Gastroesophageal sphincter (tissue), 4 donors: Measurements from ENCODE around the gene MLXIP. TPM values are rescaled to one million over a fixed set of nuclear protein-coding genes. Genes with fewer than 3 reads are reported as not detected.

Experiments used
- ATAC-seq: fragments of 150-250 bp; one replicate; pipeline ENCODE4 v1.9.1; 2016; ENCODE audit warnings: mild to moderate bottlenecking, moderate library complexity
- H3K27ac ChIP-seq, 4 donors: fragments of 200-600 bp; sonication (generic) in 3 of 4; 1 replicate in 3 of 4; 2 replicates in 1 of 4; pipeline ENCODE4 v1.5.1; 2016 to 2019
- H3K27me3 ChIP-seq: fragments of 200-600 bp; sonication (generic); one replicate; pipeline ENCODE4 v1.5.1; 2019
- H3K36me3 ChIP-seq, 2 donors: fragments of 200-600 bp; sonication (generic); one replicate each; pipeline ENCODE4 v1.5.1; 2019; ENCODE audit warnings: control low read depth in 1 of 2
- H3K4me1 ChIP-seq, 3 donors: fragments of 200-600 bp; sonication (generic); 1 replicate in 2 of 3; 2 replicates in 1 of 3; pipeline ENCODE4 v1.5.1; 2016 to 2019; ENCODE audit warnings: control low read depth in 2 of 3
- H3K4me3 ChIP-seq, 2 donors: fragments of 200-600 bp; sonication (generic); one replicate each; pipeline ENCODE4 v1.5.1; 2019; ENCODE audit warnings: mild to moderate bottlenecking in 1 of 2, moderate library complexity in 1 of 2
- H3K9me3 ChIP-seq, 3 donors: fragments of 200-600 bp; sonication (generic); one replicate each; pipeline ENCODE4 v1.5.1; 2017 to 2019; ENCODE audit warnings: control low read depth in 2 of 3
- CTCF ChIP-seq, 4 experiments: fragments of 200-600 bp in 2 of 4; fragments of 450-650 bp in 2 of 4; sonication (generic) in 1 of 4; IDR thresholded peaks; one replicate each; pipeline ENCODE4 v1.5.1; 2017 to 2019; ENCODE audit warnings: antibody characterized with exemption in 4 of 4, mild to moderate bottlenecking in 2 of 4, moderate library complexity in 2 of 4
- EP300 ChIP-seq: sonication (generic); formaldehyde crosslinking; IDR thresholded peaks from one replicate; pipeline ENCODE4 v1.6.1; 2017; ENCODE audit warnings: antibody characterized with exemption, mild to moderate bottlenecking
- POLR2A ChIP-seq, 2 donors: fragments of 450-650 bp; IDR thresholded peaks; one replicate each; pipeline ENCODE4 v1.6.1; 2017; ENCODE audit warnings: antibody characterized with exemption in 2 of 2, mild to moderate bottlenecking in 2 of 2, moderate library complexity in 1 of 2
- POLR2AphosphoS5 ChIP-seq: sonication (generic); formaldehyde crosslinking; IDR thresholded peaks from one replicate; pipeline ENCODE4 v1.6.1; 2017; ENCODE audit warnings: antibody characterized with exemption
- WGBS, 2 donors: methylation state at CpG; one replicate each; pipeline ENCODE4 v1.1.5; 2018; ENCODE audit warnings: low coverage in 1 of 2; 5-methylcytosine and 5-hydroxymethylcytosine counted together
- total RNA-seq, 4 donors: library from RNA; depleted of rRNA; stranded (reverse); fragments of >200 nt; gene quantifications; one replicate each; pipeline ENCODE4 v1.1.0, GENCODE V29; 2016

MLXIP gene
- total RNA-seq, 4 donors from 2014 or later: 28.8 to 87.4 (median 54.9) TPM

GRCh38 chr12:122076743-122077495, 1.6 kb upstream of the MLXIP start:
- no peaks in the 10 kb centered on the region for H3K9me3 ChIP-seq
- no peak overlapping the region for H3K4me3 ChIP-seq
- 92% methylated on average over 4 of the region's 10 CpGs; no CpG with 5 or more reads in 1 of the 2 donors for WGBS, 2 donors
- H3K36me3 ChIP-seq: no peaks in the 10 kb centered on the region
- no peaks in the 10 kb centered on the region for H3K27me3 ChIP-seq
- ATAC-seq: no peak
- peaks cover 0 to 51% (median 27%) of the 10 kb centered on the region in 3 donors for H3K4me1 ChIP-seq
- TF ChIP-seq EP300: no peak
- no peak for TF ChIP-seq CTCF (IDR thresholded peaks at IDR 0.05)
- TF ChIP-seq POLR2A (IDR thresholded peaks at IDR 0.05): no peak
- no peak for TF ChIP-seq POLR2AphosphoS5
- H3K27ac ChIP-seq: peak overlapping the region in 2 of 4 donors; percentile 89 to 91

GRCh38 chr12:122079033-122079531, 526 bp downstream of the MLXIP start:
- ATAC-seq: no peak
- TF ChIP-seq POLR2AphosphoS5 (no peak), POLR2A (IDR thresholded peaks at IDR 0.05) (no peak), EP300 (no peak), CTCF (IDR thresholded peaks at IDR 0.05) (no peak)
- Histone ChIP-seq H3K36me3 (peaks cover 0 to 7% of the 10 kb centered on the region in 2 donors), H3K4me3 (peak overlapping the region; percentile 69 to 84), H3K4me1 (peaks cover 0 to 57% (median 23%) of the 10 kb centered on the region in 3 donors), H3K27ac (peak overlapping the region; percentile 52 to 95 (median 90)), H3K9me3 (no peaks in the 10 kb centered on the region), H3K27me3 (no peaks in the 10 kb centered on the region)
- WGBS, 2 donors: 0% methylated on average over 16 of the region's 38 CpGs; no CpG with 5 or more reads in 1 of the 2 donors

DNA sequence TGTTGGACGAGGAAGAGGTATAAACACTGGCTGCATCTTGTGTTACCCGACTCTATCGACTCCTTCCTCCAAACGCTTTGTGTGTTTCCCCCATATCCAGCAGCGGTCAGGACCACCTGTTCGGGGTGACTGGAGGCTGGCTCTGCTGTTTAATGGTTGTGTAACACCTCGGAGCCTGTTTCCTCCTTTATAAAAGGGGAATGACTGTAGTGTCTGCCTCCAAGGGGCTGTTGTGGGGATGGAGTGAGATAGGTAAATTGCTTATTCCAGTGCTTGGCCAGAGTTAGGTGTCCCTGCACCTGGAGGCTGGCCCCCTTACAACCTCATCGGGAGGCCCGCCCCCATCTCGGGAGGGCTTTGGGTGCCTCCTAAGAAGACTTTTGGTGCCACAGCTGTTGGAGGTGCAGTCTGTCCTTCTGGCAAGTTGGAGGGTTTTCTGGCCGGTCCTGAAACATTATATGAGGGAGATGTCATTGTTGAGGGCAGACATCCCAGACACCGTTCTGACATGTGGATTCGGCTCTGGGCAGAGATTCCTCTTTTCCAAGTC, 1.1 kb downstream of the MLXIP start:
- TF ChIP-seq POLR2A (IDR thresholded peaks at IDR 0.05) (no peak), CTCF (IDR thresholded peaks at IDR 0.05) (no peak), POLR2AphosphoS5 (no peak), EP300 (no peak)

GRCh38 chr12:122080149-122081082, 1.9 kb downstream of the MLXIP start:
- Histone ChIP-seq H3K36me3 (peaks cover 0 to 21% of the 10 kb centered on the region in 2 donors), H3K27me3 (no peaks in the 10 kb centered on the region), H3K4me3 (peak overlapping the region; percentile 69 to 84), H3K9me3 (no peaks in the 10 kb centered on the region), H3K27ac (peak overlapping the region; percentile 52 to 95 (median 90)), H3K4me1 (peaks cover 0 to 70% (median 23%) of the 10 kb centered on the region in 3 donors)
- ATAC-seq: peak; percentile 52
- 0 to 1% methylated on average over 15 to 17 of the region's 18 CpGs for WGBS, 2 donors
- no peak for TF ChIP-seq EP300
- TF ChIP-seq CTCF (IDR thresholded peaks at IDR 0.05): no peak
- peak; percentile 75 for TF ChIP-seq POLR2AphosphoS5
- TF ChIP-seq POLR2A (IDR thresholded peaks at IDR 0.05): peak; percentile 51 to 59

More for the DNA sequence above, 1.1 kb downstream of the MLXIP start:
- Histone ChIP-seq H3K27ac (peak overlapping the region; percentile 52 to 95 (median 90)), H3K4me3 (peak overlapping the region; percentile 69 to 84), H3K4me1 (peaks cover 0 to 62% (median 23%) of the 10 kb centered on the region in 3 donors), H3K36me3 (peaks cover 0 to 13% of the 10 kb centered on the region in 2 donors), H3K9me3 (no peaks in the 10 kb centered on the region), H3K27me3 (no peaks in the 10 kb centered on the region)
- WGBS, 2 donors: 0% methylated on average over 3 of the region's 13 CpGs; no CpG with 5 or more reads in 1 of the 2 donors
- no peak for ATAC-seq
